KOPT-K1 (cell line): ENCODE results near the gene PITPNM1.

Experiments
- H3K27ac ChIP-seq: fragments of 200-600 bp; sonication (generic); 2 replicates; pipeline ENCODE4 v1.5.1; 2016; ENCODE audit warnings: antibody characterized with exemption, mild to moderate bottlenecking, low read depth, low read length; ENCODE audit not compliant: poor library complexity, severe bottlenecking
- H3K36me3 ChIP-seq: fragments of 200-600 bp; sonication (generic); 2 replicates; pipeline ENCODE4 v1.5.1; 2017; ENCODE audit warnings: antibody characterized with exemption, mild to moderate bottlenecking, low read length, moderate library complexity; ENCODE audit not compliant: insufficient read depth
- H3K9me3 ChIP-seq: fragments of 200-600 bp; sonication (generic); 2 replicates; pipeline ENCODE4 v1.5.1; 2017; ENCODE audit warnings: antibody characterized with exemption, low read length, mild to moderate bottlenecking; ENCODE audit not compliant: insufficient read depth, poor library complexity, severe bottlenecking

Gene PITPNM1

DNA sequence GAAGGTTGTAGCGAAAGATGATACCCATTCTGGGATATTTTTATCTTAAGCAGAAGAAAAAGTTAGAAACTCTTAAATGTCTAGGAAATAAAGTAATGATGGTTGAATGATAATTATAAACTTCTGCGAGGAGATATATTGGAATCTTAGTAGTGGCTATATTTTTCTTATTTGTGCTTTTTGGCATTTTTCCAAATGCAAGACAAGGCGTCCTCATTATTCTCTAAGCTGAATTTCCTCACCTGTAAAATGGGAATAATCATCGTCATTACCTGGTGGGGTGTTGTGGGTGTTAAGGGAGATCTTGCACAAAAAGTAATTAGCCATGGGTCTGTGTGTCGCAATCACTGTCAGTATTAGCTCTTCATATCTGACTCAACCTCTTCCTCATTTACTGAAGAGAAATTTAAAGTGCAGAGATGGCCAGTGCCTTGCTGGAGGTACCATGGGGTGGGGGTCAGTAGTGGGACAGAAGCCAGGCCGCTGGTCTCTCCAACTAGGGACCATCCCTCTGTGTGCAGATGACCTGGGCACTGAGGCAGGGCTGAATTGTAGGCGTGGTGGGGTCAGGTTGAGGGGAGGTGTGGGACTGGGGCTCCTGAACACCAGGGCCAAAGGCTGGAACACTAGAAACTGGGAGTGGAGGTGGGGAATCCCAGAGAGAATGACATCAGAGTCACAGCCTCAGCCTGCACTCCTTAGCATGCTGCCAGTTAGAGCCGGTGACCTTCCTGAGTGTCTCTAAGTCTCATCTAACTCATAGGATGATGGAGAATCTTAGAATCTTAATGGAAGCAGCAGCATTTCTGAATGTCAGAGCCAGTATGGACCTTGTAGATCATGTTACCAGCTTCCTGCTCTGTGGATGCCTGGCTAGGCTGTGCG is 4.1 kb downstream of the PITPNM1 start:
- Histone ChIP-seq H3K36me3 (peaks cover 60% of the 10 kb centered on the region), H3K27ac (no peak overlapping the region), H3K9me3 (no peaks in the 10 kb centered on the region)

DNA sequence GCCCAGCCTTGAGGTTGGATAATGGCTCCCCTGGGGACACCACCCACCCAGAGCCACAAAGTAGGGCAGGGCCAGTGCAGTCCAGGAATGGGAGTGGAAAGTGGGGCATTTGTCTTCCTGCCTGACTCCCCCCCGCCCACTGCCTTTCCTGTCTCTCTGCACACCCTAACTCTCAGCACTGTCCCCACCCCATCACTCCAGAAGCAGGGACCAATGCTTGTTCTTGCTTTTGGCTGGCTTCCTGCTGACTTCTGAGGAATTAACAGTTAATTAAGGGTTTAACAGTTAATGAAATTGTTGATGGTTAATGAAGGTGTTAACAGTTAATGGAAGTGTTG is 4.7 kb downstream of the PITPNM1 start:
- H3K27ac ChIP-seq = no peak overlapping the region
- no peaks in the 10 kb centered on the region for H3K9me3 ChIP-seq
- peaks cover 66% of the 10 kb centered on the region for H3K36me3 ChIP-seq

DNA sequence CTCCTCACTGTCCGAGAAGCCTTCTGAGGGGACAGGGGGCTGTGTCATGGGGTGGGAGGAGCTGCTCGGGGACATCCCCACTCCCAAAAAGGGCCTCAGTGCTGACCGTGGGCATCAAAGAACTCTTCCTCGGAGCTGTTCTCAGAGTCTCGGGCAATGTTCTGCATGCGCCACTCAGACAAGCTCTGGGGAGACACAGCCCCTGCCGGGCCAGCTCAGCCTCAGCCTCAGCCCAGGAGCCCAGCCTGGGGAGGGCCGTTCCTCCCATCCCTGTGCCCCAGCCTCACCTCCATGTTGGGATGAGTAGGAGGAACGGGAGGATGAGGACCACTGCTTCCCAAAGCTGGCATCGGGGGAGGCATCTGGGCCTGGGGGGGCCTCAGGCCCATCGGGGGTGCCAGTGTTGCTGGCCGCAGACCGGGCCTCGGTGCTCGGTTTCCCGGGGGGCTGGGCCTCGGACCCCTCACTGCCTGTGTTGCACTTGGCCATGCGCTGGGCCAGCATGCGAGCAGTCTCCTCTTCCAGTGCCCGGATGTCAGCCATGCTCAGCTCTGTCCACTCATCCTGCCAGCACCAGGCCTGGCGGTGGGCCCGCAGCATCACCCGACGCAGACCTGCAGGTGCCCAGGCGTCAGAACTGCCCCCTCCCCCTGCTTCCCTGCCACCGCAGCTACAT is 5.2 kb downstream of the PITPNM1 start:
- Histone ChIP-seq H3K9me3 (no peaks in the 10 kb centered on the region), H3K27ac (no peak overlapping the region), H3K36me3 (peaks cover 71% of the 10 kb centered on the region)

DNA sequence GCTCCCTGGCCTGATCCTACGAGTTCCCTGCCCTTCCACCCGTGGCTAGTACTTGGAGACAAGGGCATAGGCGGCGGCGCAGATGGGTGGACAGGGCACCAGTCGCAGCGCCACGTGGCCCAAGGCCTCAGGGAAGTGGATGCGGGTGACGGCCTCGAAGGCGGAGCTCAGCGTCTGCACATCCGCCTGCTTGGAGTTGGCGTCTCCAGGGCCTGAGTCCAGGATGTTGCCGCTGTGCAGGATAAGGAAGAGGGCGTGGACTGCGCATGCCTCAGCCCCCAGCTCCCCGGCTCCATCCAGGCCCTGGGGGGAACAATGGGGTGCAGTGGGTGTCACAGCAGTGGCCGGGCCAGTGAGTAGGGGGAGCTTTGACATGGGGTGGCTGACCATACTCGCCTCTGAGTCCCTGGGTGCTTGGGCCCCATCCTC is 6.6 kb downstream of the PITPNM1 start:
- Histone ChIP-seq H3K9me3 (no peaks in the 10 kb centered on the region), H3K27ac (no peak overlapping the region), H3K36me3 (peaks cover 83% of the 10 kb centered on the region)

DNA sequence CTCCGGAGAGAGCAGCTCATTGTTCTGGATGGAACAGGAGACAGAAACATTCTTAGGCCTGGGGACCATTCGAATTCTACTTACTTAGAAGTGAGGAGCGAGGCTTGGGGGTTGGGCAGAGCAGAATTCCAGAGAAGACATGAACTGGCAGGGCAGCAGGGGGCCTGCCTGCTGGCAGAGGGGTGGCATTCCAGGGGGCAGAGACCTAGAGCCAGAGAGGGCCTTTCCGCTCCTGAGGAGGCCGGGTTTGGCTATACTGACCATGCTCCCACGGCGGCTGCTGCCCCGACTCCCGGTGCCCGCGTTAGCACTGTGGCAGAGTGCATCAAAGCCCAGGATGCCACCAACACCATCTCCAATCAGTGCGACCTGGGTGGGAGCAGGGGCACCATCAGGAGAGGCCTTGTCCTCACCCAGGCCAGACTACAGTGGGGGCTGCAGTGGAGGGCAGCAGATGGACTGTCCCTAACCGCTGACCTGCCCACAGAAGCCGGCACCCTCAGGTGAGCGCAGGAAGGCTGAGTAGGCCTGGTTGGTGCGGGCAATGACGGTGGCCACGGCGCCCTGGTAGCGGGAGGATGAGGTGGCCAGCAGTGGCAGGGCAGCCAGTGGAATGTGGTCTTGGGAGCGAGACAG is 7.4 kb downstream of the PITPNM1 start:
- Histone ChIP-seq H3K27ac (no peak overlapping the region), H3K36me3 (peaks cover 91% of the 10 kb centered on the region), H3K9me3 (no peaks in the 10 kb centered on the region)

DNA sequence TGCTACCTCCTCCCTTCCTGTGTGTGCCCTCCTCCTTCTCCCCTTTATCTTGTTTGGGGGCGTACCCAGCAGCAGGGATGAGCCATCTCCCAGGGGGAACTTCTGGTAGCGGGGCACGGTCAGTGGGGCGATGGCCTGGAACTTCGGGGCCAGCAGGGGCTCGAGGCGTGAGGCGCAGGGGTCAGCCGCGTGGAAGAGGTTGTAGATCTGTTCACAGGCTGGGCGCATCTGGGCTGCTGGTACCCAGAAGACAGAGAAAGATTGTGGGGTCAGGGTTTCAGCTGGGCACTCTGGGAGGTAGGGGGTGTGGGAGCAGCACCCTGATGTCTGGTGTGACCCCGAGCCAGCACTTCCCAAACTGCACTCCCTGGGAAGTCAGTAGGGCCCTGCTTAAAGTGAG is 9.1 kb downstream of the PITPNM1 start:
- no peaks in the 10 kb centered on the region for H3K9me3 ChIP-seq
- no peak overlapping the region for H3K27ac ChIP-seq
- peaks cover 96% of the 10 kb centered on the region for H3K36me3 ChIP-seq

DNA sequence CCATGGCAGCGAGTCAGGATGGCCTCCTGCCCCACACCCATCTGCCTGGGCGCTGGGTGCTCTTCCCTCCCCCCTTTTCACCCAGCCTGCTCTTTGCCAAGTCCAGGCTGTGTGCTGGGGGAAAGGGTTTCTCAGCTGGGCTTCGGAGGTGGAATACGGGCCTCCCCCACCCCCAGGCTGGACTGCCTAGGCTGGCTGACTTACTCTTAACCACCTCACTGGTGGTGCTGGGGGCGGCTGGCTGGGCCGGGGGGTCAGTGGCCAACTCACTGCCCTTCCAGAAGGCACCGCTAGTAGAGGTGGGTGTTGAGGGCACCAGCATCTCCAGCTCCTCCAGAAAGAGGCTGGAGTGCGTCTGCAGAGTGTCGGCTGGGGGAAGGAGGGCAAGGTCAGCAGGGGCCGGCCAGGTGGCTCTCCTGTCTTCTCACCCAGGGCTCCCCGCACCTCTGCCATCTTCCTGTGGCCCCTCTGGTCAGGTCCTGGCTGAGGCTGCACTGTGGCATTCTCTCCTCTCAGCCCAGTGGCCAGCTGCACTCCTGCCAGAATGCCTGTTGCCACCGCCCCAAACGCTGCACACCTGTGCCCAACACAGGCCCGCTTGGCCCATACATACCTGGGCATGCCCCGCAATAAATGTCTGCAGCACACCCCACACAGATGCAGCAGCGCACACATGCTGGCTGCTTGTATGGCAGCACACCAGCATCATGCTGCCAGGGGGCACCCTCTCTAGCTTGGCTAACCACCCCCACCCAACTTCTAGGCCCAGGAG is 9.7 kb downstream of the PITPNM1 start:
- Histone ChIP-seq H3K9me3 (no peaks in the 10 kb centered on the region), H3K36me3 (peaks cover 96% of the 10 kb centered on the region), H3K27ac (no peak overlapping the region)

DNA sequence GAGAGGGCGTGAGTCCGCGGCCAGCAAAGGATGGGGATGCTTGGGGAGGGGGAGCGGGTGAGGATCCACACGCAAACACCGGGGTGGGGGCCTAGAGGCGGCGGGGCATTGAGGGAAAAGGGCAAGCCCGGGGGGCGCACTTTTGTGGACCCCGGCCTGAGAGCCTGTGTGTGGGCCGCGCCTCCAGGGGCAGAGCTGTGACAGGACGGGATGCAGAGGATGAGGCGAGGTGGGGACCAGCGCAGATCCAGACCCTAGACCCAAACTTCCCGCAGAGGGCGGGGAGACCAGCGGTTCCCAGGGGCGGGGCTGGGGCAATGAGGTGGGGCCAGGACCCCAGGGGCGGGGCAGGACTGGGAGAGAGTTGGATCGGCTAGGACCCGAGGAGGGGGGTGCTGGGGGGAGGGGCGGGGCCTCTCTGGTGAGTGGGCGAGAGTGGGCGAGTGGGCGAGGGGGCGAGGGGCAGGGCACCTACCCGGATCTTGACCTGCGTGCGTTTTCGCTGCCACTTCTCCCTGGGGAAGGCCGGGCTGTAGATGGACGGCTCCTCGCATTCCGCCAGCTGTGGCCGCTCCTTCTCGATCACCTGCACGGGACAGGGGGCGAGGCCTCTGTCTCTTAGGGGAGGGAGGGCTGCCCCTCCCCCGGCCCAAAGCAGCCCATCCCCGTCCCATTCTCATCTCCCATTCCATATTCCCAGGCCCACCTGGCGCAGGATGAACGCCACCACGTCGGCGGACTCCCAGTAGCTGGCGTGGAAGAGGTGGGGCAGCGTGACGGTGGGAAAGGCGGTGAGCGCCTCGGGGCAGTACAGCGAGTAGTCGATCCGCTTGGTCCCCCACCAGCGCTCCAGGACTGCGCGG is 10.6 kb downstream of the PITPNM1 start:
- no peak overlapping the region for H3K27ac ChIP-seq
- no peaks in the 10 kb centered on the region for H3K9me3 ChIP-seq
- H3K36me3 ChIP-seq = peaks cover 96% of the 10 kb centered on the region

DNA sequence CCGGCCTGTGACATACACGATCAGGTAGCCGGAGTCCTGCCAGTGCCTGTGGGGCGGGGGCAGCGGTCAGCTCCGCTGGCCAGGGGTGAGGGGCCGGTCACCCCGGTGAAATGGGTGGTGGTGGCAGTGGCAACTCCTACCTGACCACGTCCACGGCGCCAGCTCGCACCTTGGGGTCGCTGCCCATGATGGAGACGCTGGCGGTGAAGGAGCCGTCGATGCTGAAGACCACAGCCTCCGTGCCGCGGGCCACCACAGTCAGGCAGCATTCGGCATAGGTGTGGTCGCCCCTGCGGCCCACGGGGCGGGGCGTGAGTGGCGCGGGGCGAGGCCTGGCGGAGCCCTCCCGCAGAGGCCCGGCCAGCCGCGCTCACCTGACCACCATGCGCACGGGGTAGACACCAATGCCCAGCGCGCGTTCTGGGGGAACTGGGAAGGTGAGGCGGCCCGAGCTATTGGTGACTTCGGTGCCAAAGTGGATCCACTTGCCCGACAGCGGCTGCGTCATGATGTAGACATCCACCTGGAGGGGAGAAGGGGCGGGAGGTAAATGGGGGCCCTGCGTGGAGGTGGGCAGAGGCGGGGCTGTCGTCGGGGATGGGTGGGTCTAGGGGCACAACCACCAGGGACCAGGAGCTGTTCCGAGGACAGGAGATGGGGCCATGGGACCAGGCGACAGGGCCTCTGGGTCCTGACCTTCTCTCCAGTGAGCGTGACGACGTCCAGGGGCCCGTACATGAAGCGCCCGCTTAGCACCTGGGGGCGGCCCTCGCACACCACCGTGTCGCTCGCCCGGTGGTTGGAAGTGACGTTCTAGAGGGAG is 11.4 kb downstream of the PITPNM1 start:
- no peaks in the 10 kb centered on the region for H3K9me3 ChIP-seq
- no peak overlapping the region for H3K27ac ChIP-seq
- peaks cover 98% of the 10 kb centered on the region for H3K36me3 ChIP-seq

DNA sequence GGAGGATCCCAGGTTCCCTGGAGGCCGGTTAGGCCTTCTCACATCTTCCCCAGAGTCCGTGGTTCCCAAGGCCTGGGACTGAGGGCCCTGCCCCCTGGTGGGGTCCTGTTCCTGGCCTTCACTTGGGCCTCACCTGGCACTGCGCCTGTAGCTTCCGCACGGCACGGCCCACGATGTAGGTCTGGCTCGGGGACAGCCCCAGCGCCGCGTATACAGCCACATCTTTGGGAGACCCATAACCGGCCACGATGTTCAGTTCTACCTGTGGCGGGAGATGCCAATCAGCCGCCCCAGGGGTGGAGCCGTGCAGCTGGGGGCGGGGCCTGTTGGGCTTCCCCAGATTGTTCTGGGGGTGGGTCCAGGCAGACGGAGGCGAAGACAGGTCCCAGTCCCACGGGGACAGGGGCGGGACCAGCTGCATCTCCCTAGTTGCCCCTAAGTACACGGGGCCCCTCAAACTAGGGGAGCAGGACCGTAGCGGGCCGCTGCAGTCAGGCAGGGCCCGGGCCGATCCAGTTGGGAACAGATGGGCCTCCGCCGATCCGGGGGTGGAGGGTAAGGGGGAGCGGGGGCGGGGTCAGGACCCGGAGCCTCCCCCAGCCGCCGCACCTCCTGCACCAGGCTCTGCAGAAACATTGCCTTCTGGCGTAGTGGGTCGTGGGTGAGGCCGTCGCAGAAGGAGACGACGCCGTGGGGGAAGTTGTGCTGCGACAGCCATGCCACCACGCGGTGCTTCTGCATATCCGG is 12.2 kb downstream of the PITPNM1 start:
- Histone ChIP-seq H3K9me3 (no peaks in the 10 kb centered on the region), H3K27ac (no peak overlapping the region), H3K36me3 (peaks cover 98% of the 10 kb centered on the region)

DNA sequence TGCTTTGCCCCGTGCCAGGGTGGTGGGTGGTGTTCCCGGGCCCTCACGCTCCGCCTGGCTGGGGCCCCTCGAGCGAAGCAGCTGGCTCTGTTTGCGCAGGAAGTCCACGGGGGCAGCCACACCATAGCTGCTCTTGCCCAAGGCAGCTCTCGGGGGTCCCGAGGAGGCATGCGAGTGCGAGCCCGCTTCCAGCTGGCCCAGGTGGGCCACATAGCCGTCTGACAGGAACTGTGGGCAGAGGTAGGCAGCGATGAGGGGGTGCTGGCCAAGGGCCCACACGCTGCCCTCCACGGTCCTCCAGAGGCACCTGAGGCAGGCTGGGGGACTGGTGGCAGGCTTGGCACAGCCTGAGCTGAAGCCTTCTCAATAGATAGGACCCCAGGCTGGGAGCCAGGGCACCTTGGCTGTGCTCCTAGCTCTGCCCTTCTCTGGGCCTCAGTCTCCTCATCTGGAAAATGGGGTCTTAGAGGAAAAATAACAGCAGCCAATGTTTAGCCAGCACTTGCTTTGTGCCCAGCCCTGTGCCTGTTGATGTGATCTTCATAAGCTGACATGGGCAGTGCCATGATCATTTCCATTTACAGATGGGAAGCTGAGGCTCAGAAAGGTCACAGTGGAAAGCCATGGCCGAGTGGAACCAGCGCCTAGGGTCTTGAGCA is 13.0 kb downstream of the PITPNM1 start:
- Histone ChIP-seq H3K9me3 (no peaks in the 10 kb centered on the region), H3K27ac (no peak overlapping the region), H3K36me3 (peaks cover 98% of the 10 kb centered on the region)

DNA sequence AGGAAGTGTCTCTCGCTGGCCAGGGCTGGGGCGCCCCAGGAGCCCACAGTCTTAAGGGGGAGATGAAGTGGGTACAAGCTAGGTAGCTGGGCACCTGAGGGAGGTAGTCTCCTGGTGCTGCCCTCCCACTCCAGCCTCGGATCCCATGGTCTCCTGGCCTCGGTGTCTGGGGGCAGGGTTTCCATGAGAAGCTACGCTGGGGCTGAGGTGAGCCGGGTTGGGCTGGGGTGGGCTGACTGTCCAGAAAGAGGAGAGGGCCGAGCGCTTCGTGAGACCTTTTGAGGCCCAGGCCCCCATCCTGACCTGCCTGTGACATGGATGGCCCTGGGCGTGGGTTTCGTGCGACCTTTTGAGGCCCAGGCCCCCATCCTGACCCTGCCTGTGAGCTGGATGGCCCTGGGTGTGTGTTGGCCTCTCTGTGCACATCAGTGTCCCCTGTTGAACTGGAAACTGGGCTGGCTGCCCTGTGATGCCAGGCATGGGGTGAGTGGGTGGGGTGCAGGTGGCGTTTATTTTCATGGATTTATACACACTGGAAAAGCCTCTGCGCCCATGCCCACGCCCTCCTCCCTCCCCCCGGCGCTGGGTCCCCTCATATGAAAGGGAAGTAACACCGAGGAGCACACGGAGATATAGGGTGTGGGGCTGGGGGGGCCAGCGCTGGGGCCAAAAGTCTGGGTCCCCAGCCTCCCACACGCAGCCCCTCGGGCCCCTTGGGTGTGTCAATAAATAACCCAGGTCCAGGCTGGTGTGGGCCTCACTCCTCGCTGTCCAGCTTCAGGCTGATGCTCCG is 13.7 kb downstream of the PITPNM1 start:
- Histone ChIP-seq H3K36me3 (peaks cover 98% of the 10 kb centered on the region), H3K27ac (no peak overlapping the region), H3K9me3 (no peaks in the 10 kb centered on the region)
